GM04503 (cell line): ENCODE data around the gene INPP5D.
"Not testable (repeated sequence)": the region's sequence is repeated elsewhere in the genome, so short reads cannot be mapped to it uniquely, and the experiment has no call there.

Experiments
- DNase-seq: peaks from one replicate; pipeline ENCODE4 v3.0.0-alpha.2; 2012; ENCODE audit warnings: low read depth

The INPP5D gene

DNA sequence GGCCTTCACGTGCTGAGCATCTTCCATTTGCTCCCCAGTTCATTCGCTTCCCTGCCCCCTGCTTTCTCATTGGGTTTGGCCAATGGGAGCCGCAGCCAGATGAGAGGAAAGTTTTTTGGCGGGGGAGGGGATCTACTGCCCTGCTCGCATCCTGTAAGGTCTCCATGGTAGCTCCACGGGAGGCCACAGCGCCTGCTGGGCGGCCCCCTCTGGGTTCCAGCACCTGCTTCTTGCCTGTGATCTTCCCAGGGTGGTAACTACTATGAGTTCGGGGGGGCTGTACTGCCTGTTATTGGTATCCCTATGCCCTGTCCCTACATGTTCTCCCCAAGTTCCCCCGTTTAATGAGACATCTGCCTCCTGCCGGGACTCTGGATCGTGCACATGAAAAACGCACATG is 57.2 kb downstream of the INPP5D start:
- DNase-seq = no peak

DNA sequence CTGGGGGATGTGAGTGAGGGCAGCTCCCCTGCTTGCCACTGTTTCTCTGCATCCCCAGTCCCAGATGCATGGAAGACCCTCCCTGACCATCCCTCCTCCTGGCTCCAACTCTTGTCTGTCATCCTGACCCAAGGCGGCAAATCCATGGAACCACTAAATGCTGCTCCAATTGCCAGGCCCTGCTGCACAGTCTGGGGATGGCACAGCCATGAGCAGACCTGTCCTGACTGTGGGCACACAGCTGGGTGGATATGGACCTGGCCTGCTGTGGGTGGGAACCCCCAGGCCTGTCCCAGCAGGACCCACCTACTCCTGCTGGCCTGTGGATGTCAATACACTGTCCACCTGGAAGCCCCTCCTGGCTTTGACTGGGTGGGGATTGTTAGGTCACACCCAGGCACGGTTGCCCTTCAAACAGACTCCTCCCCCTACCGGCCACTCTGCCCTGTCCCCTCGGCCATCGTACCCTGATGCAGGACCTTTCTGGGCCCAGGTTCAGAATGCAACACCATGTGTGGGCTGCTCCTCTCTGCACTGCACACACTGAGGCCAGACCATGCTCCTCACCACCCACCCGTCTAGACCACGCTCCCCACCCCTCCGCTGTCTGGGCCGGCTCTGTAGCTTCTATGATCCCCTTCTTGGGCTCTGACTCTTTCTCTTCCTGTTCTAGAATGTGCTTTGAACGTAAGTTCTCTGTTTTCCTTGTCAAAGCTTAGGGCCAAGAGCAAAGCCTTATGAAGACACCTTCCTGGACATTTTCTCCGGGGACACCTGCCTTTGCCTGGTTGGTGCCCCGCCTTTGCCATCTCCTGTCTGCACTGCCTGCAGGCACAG is 57.9 kb downstream of the INPP5D start:
- no peak for DNase-seq

DNA sequence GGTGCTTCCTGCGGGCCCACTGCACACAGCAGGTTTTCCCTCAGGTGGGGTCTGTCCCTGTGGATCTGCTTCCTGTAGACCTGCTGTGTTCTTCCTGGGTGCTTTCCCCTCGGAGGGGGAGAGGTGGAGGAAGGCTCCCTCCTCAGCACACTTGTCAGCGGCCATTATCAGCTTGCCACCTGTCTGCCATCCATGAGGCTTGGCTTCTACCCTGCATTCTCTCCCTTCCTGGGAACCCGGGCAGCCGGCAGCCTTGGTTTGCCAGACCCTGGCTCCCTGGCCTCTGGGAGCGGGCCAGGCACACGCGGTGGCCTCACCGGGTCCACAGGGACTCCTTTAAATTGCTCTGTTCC is 58.5 kb downstream of the INPP5D start:
- DNase-seq = no peak

DNA sequence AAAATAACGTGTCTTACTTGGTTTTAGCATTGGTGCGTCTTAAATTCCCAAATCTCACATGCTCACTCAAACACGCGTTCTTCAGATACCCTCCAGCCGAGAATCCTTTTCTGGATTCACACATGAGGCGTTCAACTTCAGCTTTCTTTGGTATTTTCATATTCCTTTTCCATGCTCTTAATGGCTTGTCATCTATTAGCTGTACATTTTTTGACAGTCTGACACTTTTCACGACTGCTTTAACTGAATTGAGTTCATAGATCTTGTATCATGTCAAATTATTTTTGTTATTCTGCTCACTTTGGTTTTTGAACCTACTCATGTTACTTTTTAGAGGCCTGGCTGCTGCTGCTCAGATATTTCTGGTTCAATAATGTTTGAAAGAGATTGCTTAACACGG is 59.0 kb downstream of the INPP5D start:
- no peak for DNase-seq

DNA sequence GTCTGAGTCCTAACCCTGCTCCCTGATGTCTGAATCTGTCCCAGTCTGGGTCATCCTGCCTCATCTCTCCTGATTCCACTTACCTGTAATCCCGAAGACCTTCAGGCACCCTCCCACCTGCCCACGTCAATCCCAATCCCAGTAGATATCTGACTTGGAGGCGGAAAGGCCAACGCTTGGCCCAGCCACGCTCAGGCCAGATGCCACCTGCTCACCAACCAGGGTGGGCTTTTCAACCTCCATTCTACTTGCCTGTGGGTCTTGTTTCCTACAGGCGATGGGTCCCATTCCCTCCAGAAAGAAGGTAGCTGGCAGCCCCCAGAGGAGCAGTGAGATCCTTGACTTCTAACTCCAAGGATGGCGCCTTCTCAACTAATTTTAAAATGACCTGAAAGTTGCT is 59.7 kb downstream of the INPP5D start:
- no peak for DNase-seq

DNA sequence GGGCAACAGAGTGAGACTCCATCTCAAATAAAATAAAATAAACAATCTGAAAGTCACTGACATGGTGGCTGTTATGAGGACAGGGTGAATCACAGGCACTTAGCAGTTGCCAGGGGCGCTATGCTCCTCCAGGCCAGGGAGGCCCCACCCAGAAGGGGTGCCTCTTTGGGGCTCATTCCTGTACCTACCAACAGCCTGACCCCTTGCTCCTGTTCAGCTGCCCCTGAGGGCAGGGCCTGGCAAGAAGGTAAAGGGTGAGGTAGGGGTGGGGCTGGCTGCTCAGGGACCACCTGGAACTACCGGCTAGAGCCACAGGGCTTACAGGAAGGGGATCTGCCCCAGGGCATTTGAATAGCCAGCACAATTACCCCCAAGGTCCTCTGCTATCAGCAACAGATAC is 60.3 kb downstream of the INPP5D start:
- no peak for DNase-seq

DNA sequence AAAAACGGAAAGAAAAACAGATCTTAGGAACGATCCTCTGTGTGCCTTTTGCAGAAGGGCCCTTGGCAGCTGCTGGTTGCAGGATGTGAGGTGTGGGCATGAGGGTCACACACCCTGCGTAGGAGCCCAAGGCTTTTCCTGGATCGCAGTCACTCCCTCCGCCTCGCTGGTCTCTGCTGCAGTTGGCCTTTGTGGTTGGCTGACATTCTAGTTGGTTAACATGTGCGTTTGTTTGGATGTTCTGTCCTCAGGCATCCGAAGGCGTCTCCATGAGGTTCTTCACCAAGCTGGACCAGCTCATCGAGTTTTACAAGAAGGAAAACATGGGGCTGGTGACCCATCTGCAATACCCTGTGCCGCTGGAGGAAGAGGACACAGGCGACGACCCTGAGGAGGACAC is 61.7 kb downstream of the INPP5D start:
- no peak for DNase-seq

DNA sequence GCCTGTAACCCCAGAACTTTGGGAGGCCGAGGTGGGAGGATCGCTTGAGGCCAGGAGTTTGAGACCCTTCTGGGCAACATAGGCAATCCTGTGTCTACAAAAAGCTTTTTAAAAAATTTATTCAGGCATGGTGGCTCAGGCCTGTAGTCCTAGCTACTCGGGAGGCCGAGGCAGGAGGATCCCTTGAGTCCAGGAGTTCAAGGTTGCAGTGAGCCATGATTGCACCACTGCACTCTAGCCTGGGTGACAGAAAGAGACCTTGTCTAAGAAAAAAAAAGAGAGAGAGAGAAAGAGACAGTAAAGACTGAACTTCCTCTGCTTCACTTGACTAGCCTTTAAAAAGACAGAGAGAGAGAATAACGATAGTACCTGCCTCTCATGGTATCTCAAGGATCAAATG is 62.4 kb downstream of the INPP5D start:
- no peak for DNase-seq

DNA sequence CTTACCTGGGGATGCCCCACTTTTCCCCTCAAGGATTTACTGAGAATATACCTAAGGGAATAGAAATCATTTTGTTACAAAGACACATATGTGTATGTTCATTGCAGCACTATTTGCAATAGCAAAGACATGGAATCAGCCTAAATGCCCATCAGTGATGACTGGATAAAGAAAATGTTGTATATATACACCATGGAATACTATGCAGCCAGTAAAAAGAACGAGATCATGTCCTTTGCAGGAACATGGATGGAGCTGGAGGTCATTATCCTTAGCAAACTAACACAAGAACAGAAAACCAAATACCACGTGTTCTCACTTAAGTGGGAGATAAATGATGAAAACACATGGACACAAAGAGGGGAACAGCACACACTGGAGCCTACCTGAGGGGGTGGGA is 63.4 kb downstream of the INPP5D start:
- DNase-seq = not testable (repeated sequence)

DNA sequence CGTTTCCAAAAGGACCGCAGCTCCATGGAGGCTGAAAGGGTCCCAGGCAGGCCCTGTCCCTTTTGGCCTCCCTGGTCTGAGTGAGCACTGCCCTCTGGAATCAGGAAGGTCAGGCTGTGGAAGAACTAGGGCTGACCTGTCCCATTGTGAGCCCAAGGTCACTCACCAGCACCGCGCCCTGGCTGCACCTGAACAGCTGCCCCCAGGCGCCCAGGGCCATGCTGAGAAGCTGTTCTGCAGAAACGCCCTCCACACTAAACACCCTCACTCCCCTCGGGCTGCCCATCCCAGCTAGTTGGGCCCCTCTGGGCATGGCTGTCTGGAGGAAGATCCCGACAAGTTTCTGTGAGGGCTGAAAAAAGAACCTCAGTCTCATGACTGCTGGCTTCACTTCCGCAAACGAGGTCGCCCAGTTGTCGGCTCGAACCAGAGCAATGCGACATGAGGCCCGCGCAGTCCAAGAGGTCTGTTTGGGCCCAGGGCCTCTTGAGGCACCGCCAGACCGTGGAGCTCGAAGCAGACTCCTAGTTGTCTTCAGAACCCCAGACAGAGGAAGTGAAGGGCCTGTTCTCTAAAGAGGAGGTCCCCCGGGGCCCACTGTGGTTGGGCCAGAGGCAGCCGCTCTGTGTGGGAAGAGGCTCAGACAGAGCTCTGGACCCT is 64.4 kb downstream of the INPP5D start:
- DNase-seq = no peak

DNA sequence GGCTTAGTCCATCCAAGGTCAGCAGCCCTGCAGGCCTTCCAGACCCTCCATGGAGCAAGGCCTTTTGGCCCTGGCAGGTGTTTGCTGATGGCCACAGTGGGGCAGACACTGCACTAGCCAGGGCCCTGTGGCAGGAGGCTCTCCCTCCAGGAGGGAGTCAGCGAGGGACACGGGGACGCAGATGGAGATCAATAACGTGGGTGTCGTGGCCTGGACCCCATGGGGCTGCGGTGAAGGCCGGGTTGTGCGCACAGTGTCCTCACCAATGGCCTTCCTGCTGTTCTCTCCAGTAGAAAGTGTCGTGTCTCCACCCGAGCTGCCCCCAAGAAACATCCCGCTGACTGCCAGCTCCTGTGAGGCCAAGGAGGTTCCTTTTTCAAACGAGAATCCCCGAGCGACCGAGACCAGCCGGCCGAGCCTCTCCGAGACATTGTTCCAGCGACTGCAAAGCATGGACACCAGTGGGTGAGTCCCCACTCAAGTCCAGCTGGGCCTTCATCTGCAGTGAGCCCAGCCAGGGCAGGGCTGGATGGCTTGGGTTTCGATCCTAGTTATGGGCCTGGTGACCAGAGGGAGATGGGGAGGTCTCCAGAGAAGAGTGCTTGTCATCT is 65.4 kb downstream of the INPP5D start:
- no peak for DNase-seq

DNA sequence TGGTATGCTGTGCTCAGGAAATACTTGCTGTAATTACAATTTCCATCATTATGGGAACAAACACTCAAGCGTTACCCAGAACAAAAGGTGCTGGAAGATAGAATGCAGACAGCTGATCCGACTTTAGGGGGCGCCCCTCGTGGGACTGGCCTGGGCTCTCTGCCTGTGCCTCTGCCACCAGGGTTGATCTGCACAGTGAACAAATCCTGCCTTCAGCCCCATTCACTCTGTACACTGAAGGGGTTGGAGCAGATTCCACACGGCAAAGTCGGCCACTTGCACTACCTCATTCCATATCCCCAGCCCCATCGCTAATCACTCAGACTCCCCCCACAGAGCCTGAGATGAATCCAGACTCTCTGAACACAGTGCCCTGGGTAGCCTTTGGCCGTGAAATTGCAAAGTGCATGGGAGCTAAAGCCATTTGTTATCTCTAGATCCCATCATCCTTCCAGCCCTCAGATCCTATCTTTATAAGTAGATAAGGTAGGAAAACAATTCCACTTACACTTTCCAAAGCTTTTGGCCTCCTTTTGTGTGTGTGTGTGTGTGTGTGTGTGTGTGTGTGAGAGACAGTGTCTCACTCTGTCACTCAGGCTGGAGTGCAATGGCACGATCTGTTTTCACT is 69.3 kb downstream of the INPP5D start:
- DNase-seq = no peak

DNA sequence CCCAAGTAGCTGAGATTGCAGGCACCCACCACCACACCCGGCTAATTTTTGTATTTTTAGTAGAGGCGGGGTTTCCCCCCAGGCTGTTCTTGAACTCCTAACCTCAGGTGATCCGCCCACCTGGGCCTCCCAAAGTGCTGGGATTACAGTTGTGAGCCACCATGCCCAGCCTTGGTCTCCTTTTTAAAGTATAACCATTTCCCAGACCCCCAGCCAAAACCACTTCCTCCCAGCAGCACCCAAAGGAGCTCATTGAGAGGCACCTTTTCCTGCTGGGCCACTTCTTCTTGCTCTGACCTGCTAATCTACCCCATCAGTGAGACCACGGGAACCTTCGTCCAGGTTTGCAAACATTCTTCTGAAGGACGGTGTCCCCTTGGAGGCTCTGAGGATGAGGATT is 69.9 kb downstream of the INPP5D start:
- no peak for DNase-seq

DNA sequence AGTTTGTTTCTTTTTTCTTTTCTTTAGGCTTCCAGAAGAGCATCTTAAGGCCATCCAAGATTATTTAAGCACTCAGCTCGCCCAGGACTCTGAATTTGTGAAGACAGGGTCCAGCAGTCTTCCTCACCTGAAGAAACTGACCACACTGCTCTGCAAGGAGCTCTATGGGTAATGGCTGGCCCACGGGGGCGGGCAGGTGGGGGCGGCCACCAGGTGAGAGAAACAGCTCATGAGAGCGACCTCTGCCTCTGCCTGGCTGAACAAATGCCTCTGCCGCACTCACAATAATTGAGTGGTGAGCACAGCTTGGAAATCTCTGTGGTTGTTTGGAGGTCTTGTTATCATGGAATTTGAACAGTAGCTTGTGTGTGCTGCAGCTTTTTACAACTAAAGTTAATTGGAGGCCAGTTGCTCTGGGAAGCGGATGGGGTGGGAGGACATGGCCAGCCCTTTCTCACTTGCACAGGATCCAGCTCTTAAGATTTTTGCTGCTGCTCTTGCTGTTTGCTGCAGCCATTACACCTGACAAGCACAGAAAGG is 70.4 kb downstream of the INPP5D start:
- no peak for DNase-seq

DNA sequence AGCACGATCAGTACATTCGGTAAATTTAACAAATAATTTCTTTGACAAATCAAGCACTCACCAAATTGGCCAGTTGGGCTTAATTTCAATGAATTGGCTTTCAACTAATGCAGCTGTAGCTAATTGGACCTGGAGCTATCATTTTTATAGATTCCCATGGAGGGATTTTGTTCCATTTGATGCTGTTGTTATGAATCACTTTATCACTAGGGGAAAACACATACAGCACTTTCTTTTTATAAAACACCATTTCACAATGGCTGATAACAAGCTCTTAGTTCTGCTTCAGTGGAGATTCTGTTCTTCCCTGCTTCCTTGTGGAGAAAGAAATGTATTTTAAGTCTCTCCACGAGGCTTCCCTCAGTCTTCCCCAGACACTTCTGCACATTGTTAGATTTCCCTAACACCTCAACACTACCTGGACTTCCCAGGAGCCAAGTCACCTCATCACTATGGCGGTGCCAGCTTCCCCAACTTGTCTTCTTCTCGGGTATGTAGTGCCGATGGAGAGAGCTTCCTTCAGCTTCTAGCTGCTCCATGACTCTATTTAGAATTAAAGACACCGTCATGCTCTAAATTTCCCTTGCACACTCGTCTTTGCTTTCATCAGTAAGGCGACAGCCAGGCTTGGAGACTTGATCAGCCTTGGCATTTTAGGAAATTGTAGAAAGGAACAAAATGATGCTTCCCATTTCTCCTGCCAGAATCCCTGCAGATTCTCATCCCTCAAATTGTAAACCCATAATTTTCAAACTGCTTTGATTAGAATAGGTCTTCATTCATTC is 72.0 kb downstream of the INPP5D start:
- no peak for DNase-seq

DNA sequence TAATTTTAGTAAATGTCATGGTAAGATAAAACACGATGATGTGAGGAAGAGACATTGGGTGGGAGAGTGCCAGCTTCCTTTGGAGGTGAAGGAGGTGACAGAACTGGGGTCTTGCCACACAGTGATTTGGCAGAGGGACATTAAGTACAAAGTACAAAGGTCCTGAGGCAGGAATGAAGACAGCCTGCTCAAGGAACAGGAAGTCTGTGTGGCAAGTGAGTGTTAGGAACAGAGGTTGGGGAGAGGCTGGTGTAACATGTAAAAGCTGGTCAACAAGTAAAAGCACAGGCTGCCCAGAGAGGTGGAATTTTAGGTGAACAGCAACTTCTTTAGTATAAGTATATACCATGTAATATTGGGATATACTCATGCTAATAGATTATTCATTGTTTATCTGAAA is 73.1 kb downstream of the INPP5D start:
- DNase-seq = no peak

DNA sequence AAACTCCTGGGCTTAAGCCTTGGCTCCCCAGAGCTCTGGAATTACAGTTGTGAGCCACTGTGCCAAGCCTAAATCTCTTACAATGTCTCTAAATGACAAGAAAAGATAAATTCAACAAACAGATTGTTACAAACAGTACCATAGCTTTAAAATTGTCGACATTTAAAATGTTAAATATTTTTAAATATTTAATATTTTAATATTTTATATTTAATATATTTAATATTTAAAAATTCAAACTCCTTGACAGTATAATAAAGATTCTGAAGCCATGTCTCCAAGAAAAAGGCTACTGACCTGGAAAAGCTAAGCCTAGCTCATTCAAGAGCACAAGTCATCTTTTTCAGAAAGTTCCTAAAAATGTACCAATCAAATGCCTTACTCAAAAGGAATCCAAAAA is 75.3 kb downstream of the INPP5D start:
- DNase-seq = no peak

DNA sequence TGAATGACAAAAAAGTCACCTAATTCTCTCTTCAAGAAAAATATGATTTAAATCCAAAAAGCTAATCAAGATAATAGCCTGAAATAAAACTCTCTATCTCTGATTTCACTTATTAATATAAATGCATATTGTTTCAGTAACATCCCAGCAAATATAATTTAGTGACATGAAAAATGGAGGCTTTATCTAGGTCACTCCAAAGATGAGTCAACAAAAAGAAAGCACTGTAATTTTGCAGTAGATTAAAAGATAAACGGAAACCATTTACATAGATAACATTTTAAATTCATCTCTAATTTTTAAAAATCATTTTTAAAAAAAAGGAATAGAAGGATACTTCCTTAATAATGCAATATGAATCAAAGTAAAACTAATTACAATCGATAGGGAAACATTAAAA is 76.9 kb downstream of the INPP5D start:
- no peak for DNase-seq

DNA sequence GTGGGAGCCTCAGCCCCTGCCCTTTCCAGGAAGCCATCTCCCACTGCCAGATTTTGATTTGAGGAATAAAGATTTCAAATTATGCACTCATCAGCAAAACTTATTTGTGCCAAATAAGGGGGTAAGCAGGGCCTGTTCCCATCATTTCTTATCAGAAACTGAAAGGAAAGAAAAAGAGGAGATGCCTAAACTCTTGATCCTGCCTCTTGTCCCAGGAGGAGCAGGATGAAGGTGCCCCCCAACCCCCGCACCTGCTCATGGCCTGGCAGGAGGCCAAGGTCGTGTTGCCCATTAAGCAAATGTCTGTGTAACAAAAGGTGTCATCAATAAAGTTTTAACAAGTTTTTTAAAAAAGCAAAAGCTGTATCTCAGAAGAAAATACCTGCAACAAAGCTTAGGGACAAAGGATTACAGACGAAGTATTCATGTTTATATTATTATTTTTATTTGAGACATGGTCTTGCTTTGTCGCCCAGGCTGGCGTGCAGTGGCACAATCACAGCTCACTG is 80.0 kb downstream of the INPP5D start:
- DNase-seq = no peak

DNA sequence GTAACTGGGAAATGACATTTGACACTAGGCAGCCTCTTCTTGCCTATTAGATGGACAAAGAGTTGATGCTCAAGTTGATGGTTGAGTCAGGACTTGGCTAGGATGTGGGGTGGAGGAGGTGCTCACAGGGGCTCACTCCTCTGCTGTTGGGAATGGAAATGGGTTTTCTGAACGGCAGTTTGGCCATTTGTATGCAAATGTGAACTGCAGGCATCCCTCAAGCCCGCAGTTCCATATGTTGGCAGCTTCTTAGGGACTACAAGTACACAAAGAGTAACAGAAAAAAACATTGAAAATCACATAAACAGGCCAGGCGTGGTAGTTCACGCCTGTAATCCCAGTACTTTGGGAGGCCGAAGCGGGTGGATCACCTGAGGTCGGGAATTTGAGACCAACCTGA is 80.8 kb downstream of the INPP5D start:
- no peak for DNase-seq

DNA sequence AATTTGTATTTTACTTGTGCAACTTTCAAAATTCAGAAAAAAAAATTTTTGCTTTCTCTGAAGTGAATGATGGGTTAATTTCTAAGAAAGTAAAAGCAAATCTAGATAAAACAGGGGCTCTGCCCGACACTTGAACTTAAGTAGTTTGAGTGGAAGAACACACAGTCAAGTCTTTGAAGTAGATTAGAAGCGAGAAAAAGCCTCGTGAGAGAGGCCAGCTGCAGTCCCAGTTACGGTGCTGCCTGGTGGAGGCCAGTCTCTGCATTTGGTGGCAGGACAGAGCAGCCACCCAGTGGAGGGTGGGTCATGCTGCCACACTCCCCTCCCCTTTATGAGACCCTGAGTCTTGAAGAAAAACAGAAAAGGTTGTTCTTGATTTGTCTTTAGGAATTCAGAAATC is 81.8 kb downstream of the INPP5D start:
- DNase-seq = no peak
